H9 (cell line): ENCODE results near the gene SEPHS1. TPM values are rescaled to one million over a fixed set of nuclear protein-coding genes. Genes with fewer than 3 reads are reported as not detected.

Source experiments
- DNase-seq: peaks from one replicate; pipeline ENCODE4 v3.0.0-alpha.2; 2017
- H2AFZ ChIP-seq: one replicate; pipeline ENCODE4 v1.6.1; 2013; ENCODE audit warnings: mild to moderate bottlenecking, low read length, control low read depth, moderate library complexity
- H2AK5ac ChIP-seq: 2 replicates; pipeline ENCODE4 v1.6.1; 2013; ENCODE audit warnings: low read length, control low read depth, mixed read lengths; ENCODE audit not compliant: insufficient read length
- H2BK120ac ChIP-seq: one replicate; pipeline ENCODE4 v1.6.1; 2013; ENCODE audit warnings: low read depth, mild to moderate bottlenecking, low read length, control low read depth, inconsistent platforms; ENCODE audit not compliant: poor library complexity, severe bottlenecking
- H2BK12ac ChIP-seq: 2 replicates; pipeline ENCODE4 v1.6.1; 2013; ENCODE audit warnings: low read length, control low read depth, mixed read lengths, low read depth; ENCODE audit not compliant: insufficient read length
- H2BK15ac ChIP-seq: 2 replicates; pipeline ENCODE4 v1.6.1; 2013; ENCODE audit warnings: low read depth, low read length, control low read depth
- H2BK20ac ChIP-seq: one replicate; pipeline ENCODE4 v1.6.1; 2013; ENCODE audit warnings: low read depth, mild to moderate bottlenecking, low read length, control low read depth, inconsistent platforms; ENCODE audit not compliant: poor library complexity, severe bottlenecking
- H2BK5ac ChIP-seq: 2 replicates; pipeline ENCODE4 v1.6.1; 2013; ENCODE audit warnings: low read length, control low read depth, mixed read lengths; ENCODE audit not compliant: insufficient read length
- H3K14ac ChIP-seq: 2 replicates; pipeline ENCODE4 v1.6.1; 2013; ENCODE audit warnings: low read length, control low read depth; ENCODE audit not compliant: insufficient read depth
- H3K18ac ChIP-seq: 2 replicates; pipeline ENCODE4 v1.6.1; 2013; ENCODE audit warnings: low read depth, mild to moderate bottlenecking, mixed read lengths, low read length, control low read depth; ENCODE audit not compliant: insufficient read length
- H3K23ac ChIP-seq: 2 replicates; pipeline ENCODE4 v1.6.1; 2013; ENCODE audit warnings: low read length, control low read depth, mixed read lengths, low read depth; ENCODE audit not compliant: insufficient read length
- H3K23me2 ChIP-seq: 2 replicates; pipeline ENCODE4 v1.6.1; 2013; ENCODE audit warnings: low read depth, mild to moderate bottlenecking, mixed read lengths, low read length, control low read depth; ENCODE audit not compliant: insufficient read length, poor library complexity, severe bottlenecking
- H3K27ac ChIP-seq: 2 replicates; pipeline ENCODE4 v1.5.1; 2013; ENCODE audit warnings: low read length, control low read depth, mixed read lengths, low read depth; ENCODE audit not compliant: insufficient read length
- H3K27me3 ChIP-seq: 2 replicates; pipeline ENCODE4 v1.6.1; 2013; ENCODE audit warnings: low read length, control low read depth, inconsistent platforms; ENCODE audit not compliant: insufficient read depth
- H3K4ac ChIP-seq: 2 replicates; pipeline ENCODE4 v1.6.1; 2013; ENCODE audit warnings: low read depth, mild to moderate bottlenecking, control low read depth, inconsistent platforms, low read length, moderate library complexity
- H3K4me1 ChIP-seq: 2 replicates; pipeline ENCODE4 v1.6.1; 2013; ENCODE audit warnings: low read length, control low read depth, inconsistent platforms; ENCODE audit not compliant: insufficient read depth
- H3K4me2 ChIP-seq: 2 replicates; pipeline ENCODE4 v1.6.1; 2013; ENCODE audit warnings: low read length, control low read depth, mixed read lengths; ENCODE audit not compliant: insufficient read length, insufficient read depth
- H3K56ac ChIP-seq: 2 replicates; pipeline ENCODE4 v1.6.1; 2013; ENCODE audit warnings: low read depth, mild to moderate bottlenecking, mixed read lengths, low read length, control low read depth; ENCODE audit not compliant: insufficient read length
- H3K79me1 ChIP-seq: 2 replicates; pipeline ENCODE4 v1.6.1; 2013; ENCODE audit warnings: low read depth, mild to moderate bottlenecking, moderate library complexity, low read length, control low read depth, inconsistent platforms; ENCODE audit not compliant: insufficient read depth, poor library complexity, severe bottlenecking
- H3K79me2 ChIP-seq: 2 replicates; pipeline ENCODE4 v1.6.1; 2013; ENCODE audit warnings: low read length, control low read depth, inconsistent platforms; ENCODE audit not compliant: insufficient read depth
- H3K9ac ChIP-seq: 2 replicates; pipeline ENCODE4 v1.6.1; 2013; ENCODE audit warnings: low read length, control low read depth, mixed read lengths; ENCODE audit not compliant: insufficient read length; ENCODE audit errors: extremely low read depth
- H3K9me3 ChIP-seq: one replicate; pipeline ENCODE4 v1.6.1; 2013; ENCODE audit warnings: low read depth, low read length, inconsistent platforms; ENCODE audit not compliant: control insufficient read depth
- H3T11ph ChIP-seq: one replicate; pipeline ENCODE4 v1.6.1; 2013; ENCODE audit warnings: mild to moderate bottlenecking, low read length, control low read depth, inconsistent platforms
- H4K20me1 ChIP-seq: one replicate; pipeline ENCODE4 v1.6.1; 2013; ENCODE audit not compliant: control insufficient read depth, insufficient read length, insufficient read depth
- H4K5ac ChIP-seq: 2 replicates; pipeline ENCODE4 v1.6.1; 2013; ENCODE audit warnings: low read depth, mild to moderate bottlenecking, mixed read lengths, low read length, control low read depth; ENCODE audit not compliant: insufficient read length
- H4K8ac ChIP-seq: replicated peaks from 2 replicates; pipeline ENCODE4 v1.6.1; 2013; ENCODE audit warnings: low read length, control low read depth, mixed read lengths, low read depth; ENCODE audit not compliant: insufficient read length
- H4K91ac ChIP-seq: 2 replicates; pipeline ENCODE4 v1.6.1; 2013; ENCODE audit warnings: low read depth, mild to moderate bottlenecking, moderate library complexity, mixed read lengths, low read length, control low read depth; ENCODE audit not compliant: insufficient read length
- H3K27ac Mint-ChIP-seq, 3 experiments: 2 replicates in 2 of 3; 3 replicates in 1 of 3; pipeline ENCODE4 v1.8.0; 2020 to 2021; ENCODE audit warnings: mixed read lengths in 3 of 3, mild to moderate bottlenecking in 1 of 3, moderate library complexity in 1 of 3
- H3K27me3 Mint-ChIP-seq: 2 replicates; pipeline ENCODE4 v1.8.0; 2021; ENCODE audit warnings: low read depth, mild to moderate bottlenecking, moderate library complexity, mixed read lengths
- H3K36me3 Mint-ChIP-seq, 3 experiments: 2 replicates in 2 of 3; 3 replicates in 1 of 3; pipeline ENCODE4 v1.8.0; 2020 to 2021; ENCODE audit warnings: low read depth in 3 of 3, mixed read lengths in 3 of 3; ENCODE audit not compliant: insufficient read depth in 1 of 3
- H3K4me1 Mint-ChIP-seq, 2 experiments: 2 replicates each; pipeline ENCODE4 v1.8.0; 2020; ENCODE audit warnings: mixed read lengths in 2 of 2
- H3K4me3 Mint-ChIP-seq, 2 experiments: 2 replicates in 1 of 2; 3 replicates in 1 of 2; pipeline ENCODE4 v1.8.0; 2020 to 2021; ENCODE audit warnings: mild to moderate bottlenecking in 2 of 2, mixed read lengths in 2 of 2, moderate library complexity in 1 of 2
- H3K9me3 Mint-ChIP-seq, 2 experiments: 2 replicates in 1 of 2; 3 replicates in 1 of 2; pipeline ENCODE4 v1.8.0; 2020; ENCODE audit warnings: mild to moderate bottlenecking in 2 of 2, mixed read lengths in 2 of 2, moderate library complexity in 1 of 2
- CTCF ChIP-seq: fragments of 200-600 bp; sonication (generic); conservative IDR thresholded peaks from 3 replicates; pipeline ENCODE4 v1.8.0; 2021; ENCODE audit warnings: antibody characterized with exemption, mild to moderate bottlenecking
- WGBS: extraction: QIAGEN DNeasy Blood & Tissue Kit; methylation state at CpG from one replicate; pipeline ENCODE4 v1.1.7; 2013; ENCODE audit warnings: missing lambda C conversion rate, low lambda C conversion rate, mixed read lengths; ENCODE audit not compliant: insufficient read length; ENCODE audit errors: extremely low coverage; 5-methylcytosine and 5-hydroxymethylcytosine counted together
- total RNA-seq: library from RNA; stranded (reverse); gene quantifications from 2 replicates; pipeline ENCODE4 v1.2.1, GENCODE V29; 2021

Gene SEPHS1
- total RNA-seq, 1 experiment from 2014 or later = 366 TPM

DNA sequence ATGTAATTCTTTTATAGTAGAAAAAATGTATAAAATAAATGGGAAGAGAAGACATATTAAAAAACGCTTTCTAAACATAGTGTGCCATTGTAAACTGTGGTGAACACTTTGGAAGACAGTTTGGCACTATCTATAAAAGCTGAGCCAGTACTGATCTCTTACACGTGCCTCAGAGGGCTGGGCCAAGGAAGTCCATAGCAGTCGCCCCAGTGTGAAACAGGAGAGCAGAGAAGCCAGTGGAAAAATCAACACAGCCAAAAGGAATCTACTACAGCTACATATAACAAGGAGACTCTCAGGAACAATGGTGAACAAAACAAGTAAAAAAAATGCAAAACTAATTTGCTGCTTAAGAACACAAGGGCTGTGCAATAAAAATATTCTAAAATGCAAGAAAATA lies 20.6 kb downstream of the SEPHS1 start:
- H2AK5ac ChIP-seq = no peak overlapping the region
- H4K91ac ChIP-seq = no peak overlapping the region
- Mint-ChIP-seq H3K4me3 (no peak overlapping the region), H3K4me1 (peaks cover 19 to 24% of the 10 kb centered on the region in 2 experiments), H3K9me3 (no peaks in the 10 kb centered on the region; a peak in 1 of 5 replicates), H3K27ac (peak overlapping the region; percentile 22 to 82 (median 66); a peak in 4 of 7 replicates), H3K36me3 (peaks cover 83 to 98% (median 94%) of the 10 kb centered on the region in 3 experiments), H3K27me3 (no peaks in the 10 kb centered on the region)
- H2BK12ac ChIP-seq = no peak overlapping the region
- no peak overlapping the region for H4K5ac ChIP-seq
- no peak overlapping the region for H2AFZ ChIP-seq
- peaks cover 3% of the 10 kb centered on the region; the same call in 1 of the 2 replicates for H3K79me2 ChIP-seq
- H2BK20ac ChIP-seq = no peak overlapping the region
- no peaks in the 10 kb centered on the region for H3K9me3 ChIP-seq
- H3K27ac ChIP-seq = no peak overlapping the region
- no peak overlapping the region for H2BK15ac ChIP-seq
- H3T11ph ChIP-seq = no peak overlapping the region
- no peak for DNase-seq
- no peak overlapping the region for H3K14ac ChIP-seq
- H3K9ac ChIP-seq = no peak overlapping the region
- no peaks in the 10 kb centered on the region for H3K4me1 ChIP-seq
- TF ChIP-seq CTCF = no peak
- no peak overlapping the region for H3K56ac ChIP-seq
- H2BK120ac ChIP-seq = no peak overlapping the region
- no peak overlapping the region for H3K18ac ChIP-seq
- H3K79me1 ChIP-seq = peaks cover 4% of the 10 kb centered on the region
- no peak overlapping the region for H3K23ac ChIP-seq
- H4K8ac ChIP-seq = no peak overlapping the region
- WGBS = no CpG with 5 or more reads among the region's 3 CpGs
- H3K23me2 ChIP-seq = no peaks in the 10 kb centered on the region
- H2BK5ac ChIP-seq = no peak overlapping the region
- H3K27me3 ChIP-seq = 0 out of 2 replicates have a peak, but pooled peaks cover 3% of the 10 kb centered on the region
- no peak overlapping the region for H3K4me2 ChIP-seq
- no peaks in the 10 kb centered on the region for H4K20me1 ChIP-seq
- no peak overlapping the region for H3K4ac ChIP-seq
